K562 (cell line): Measurements from ENCODE around the gene ST3GAL3. TPM values are rescaled to one million over a fixed set of nuclear protein-coding genes. Genes with fewer than 3 reads are reported as not detected.

Experiments used
- CC2D1A ChIP-seq: fragments of 450-650 bp; IDR thresholded peaks from 2 replicates; pipeline ENCODE4 v1.6.1; 2017; ENCODE audit warnings: mild to moderate bottlenecking
- EHMT2 ChIP-seq: fragments of 450-650 bp; IDR thresholded peaks from 2 replicates; pipeline ENCODE4 v1.6.1; 2018; ENCODE audit warnings: antibody characterized with exemption
- ESRRA ChIP-seq: fragments of 450-650 bp; IDR thresholded peaks from 2 replicates; pipeline ENCODE4 v1.6.1; 2014; ENCODE audit warnings: low read depth, mild to moderate bottlenecking, moderate library complexity, borderline replicate concordance
- EZH2 ChIP-seq: IDR thresholded peaks from 2 replicates; pipeline ENCODE4 v1.6.1; 2012; ENCODE audit warnings: low read depth, mild to moderate bottlenecking, inconsistent platforms, low read length, borderline replicate concordance
- FOS ChIP-seq: IDR thresholded peaks from 3 replicates; pipeline ENCODE4 v1.6.1; 2011; ENCODE audit not compliant: insufficient read length; ENCODE audit errors: extremely low read depth
- HCFC1 ChIP-seq: IDR thresholded peaks from 2 replicates; pipeline ENCODE4 v1.6.1; 2012; ENCODE audit warnings: low read depth, low read length, improper control_type of control experiment
- HDAC1 ChIP-seq, 2 experiments: fragments of 450-650 bp; IDR thresholded peaks; 2 replicates each; pipeline ENCODE4 v1.6.1; 2016 to 2017; ENCODE audit warnings: inconsistent platforms in 1 of 2, mild to moderate bottlenecking in 1 of 2, moderate library complexity in 1 of 2
- HEY1 ChIP-seq: fragments of 250-450 bp; sonication (Bioruptor Pico); IDR thresholded peaks from 2 replicates; pipeline ENCODE4 v1.5.0; 2020; ENCODE audit warnings: mild to moderate bottlenecking, moderate library complexity, borderline replicate concordance
- LEF1 ChIP-seq: fragments of 450-650 bp; IDR thresholded peaks from 2 replicates; pipeline ENCODE4 v1.6.1; 2016; ENCODE audit warnings: mild to moderate bottlenecking
- MAFF ChIP-seq: IDR thresholded peaks from 2 replicates; pipeline ENCODE4 v1.6.1; 2012; ENCODE audit warnings: low read length, improper control_type of control experiment
- NR2C2 ChIP-seq, 2 experiments: fragments of 200-800 bp in 1 of 2; sonication (Bioruptor generic) in 1 of 2; sonication (generic) in 1 of 2; formaldehyde crosslinking in 1 of 2; IDR thresholded peaks; 2 replicates each; pipeline versions ENCODE4 v1.6.1 to v1.8.0; 2016 to 2022; ENCODE audit warnings: mild to moderate bottlenecking in 1 of 2, missing compliant biosample characterization in 1 of 2, missing genetic modification characterization in 1 of 2, missing genetic modification reagents in 1 of 2
- OTX1 ChIP-seq: fragments of 450-650 bp; formaldehyde crosslinking; IDR thresholded peaks from 2 replicates; pipeline ENCODE4 v1.4.0; 2022; ENCODE audit warnings: mild to moderate bottlenecking
- POLR2G ChIP-seq: fragments of 200-400 bp; formaldehyde crosslinking; IDR thresholded peaks from 2 replicates; pipeline ENCODE4 v1.6.1; 2017; ENCODE audit warnings: low read depth, mild to moderate bottlenecking, antibody characterized with exemption, low read length, moderate library complexity
- PTRF ChIP-seq: fragments of 450-650 bp; IDR thresholded peaks from 2 replicates; pipeline ENCODE4 v1.6.1; 2016; ENCODE audit warnings: mild to moderate bottlenecking, missing genetic modification characterization, missing compliant biosample characterization
- SIN3A ChIP-seq, 2 experiments: fragments of 150-350 bp in 1 of 2; IDR thresholded peaks; 2 replicates each; pipeline ENCODE4 v1.6.1; 2011 to 2016; ENCODE audit warnings: borderline replicate concordance in 2 of 2, low read depth in 2 of 2, low read length in 2 of 2, mild to moderate bottlenecking in 2 of 2, moderate library complexity in 2 of 2; ENCODE audit not compliant: control insufficient read depth in 1 of 2
- SMAD3 ChIP-seq: fragments of 450-650 bp; formaldehyde crosslinking; conservative IDR thresholded peaks from 2 replicates; pipeline ENCODE4 v1.4.0; 2020; ENCODE audit warnings: mild to moderate bottlenecking
- SRF ChIP-seq, 2 experiments: fragments of 250-450, 450-650 bp in 1 of 2; sonication (Bioruptor Pico) in 1 of 2; sonication (generic) in 1 of 2; formaldehyde crosslinking; IDR thresholded peaks; 2 replicates each; pipeline versions ENCODE4 v1.5.0 to v1.5.1; 2020 to 2022; ENCODE audit warnings: mild to moderate bottlenecking in 1 of 2, missing genetic modification reagents in 1 of 2
- ZBTB8A ChIP-seq: fragments of 450-650 bp; IDR thresholded peaks from 2 replicates; pipeline ENCODE4 v1.6.1; 2018; ENCODE audit warnings: mild to moderate bottlenecking, moderate library complexity; ENCODE audit not compliant: partially characterized antibody
- ZNF23 ChIP-seq: fragments of 250-450 bp; sonication (Bioruptor Pico); IDR thresholded peaks from 2 replicates; pipeline ENCODE4 v1.4.0; 2020; ENCODE audit warnings: mild to moderate bottlenecking
- ZNF324 ChIP-seq: fragments of 250-450 bp; sonication (Bioruptor Pico); IDR thresholded peaks from 2 replicates; pipeline ENCODE4 v1.4.0; 2020; ENCODE audit warnings: mild to moderate bottlenecking
- polyA plus RNA-seq, 8 experiments: library from polyadenylated mRNA; depleted of rRNA in 4 of 8; stranded (reverse) in 5 of 8; unstranded in 3 of 8; fragments of >200 nt; fragmentation: Nextera tagmentation in 2 of 8; fragmentation: Illumina TruSeq in 1 of 8; extraction: Ambion mirVana in 2 of 8; extraction: Trizol in 1 of 8; gene quantifications; 2 replicates each; pipeline versions ENCODE4 v1.2.1 to v1.2.3, GENCODE V29; 2011 to 2014; ENCODE audit warnings: inconsistent platforms in 1 of 8, missing spikeins in 1 of 8
- total RNA-seq, 7 experiments: library from RNA; depleted of rRNA in 6 of 7; stranded (reverse); fragments of >200 nt in 6 of 7; fragmentation: Illumina TruSeq in 2 of 7; extraction: Trizol in 2 of 7; gene quantifications; 2 replicates each; pipeline versions ENCODE4 v1.2.1 to v1.2.3, GENCODE V29; 2011 to 2021; ENCODE audit warnings: low replicate concordance in 1 of 7
- TF ChIP-seq, protein P1 (sequence below): fragments of 450-650 bp; IDR thresholded peaks from 2 replicates; pipeline ENCODE4 v1.6.1; 2016; ENCODE audit warnings: low read depth, mild to moderate bottlenecking, moderate library complexity
- TF ChIP-seq, protein P2 (sequence below): IDR thresholded peaks from 3 replicates; pipeline ENCODE4 v1.6.1; 2011; ENCODE audit warnings: borderline replicate concordance, mild to moderate bottlenecking, moderate library complexity; ENCODE audit not compliant: insufficient read length; ENCODE audit errors: extremely low read depth
- TF ChIP-seq, protein P3 (sequence below): fragments of 250-450 bp; sonication (Bioruptor Pico); IDR thresholded peaks from 2 replicates; pipeline ENCODE4 v1.5.0; 2020; ENCODE audit warnings: mild to moderate bottlenecking

The ST3GAL3 gene
- total and polyA plus RNA-seq, 9 of the 15 experiments (the other 6 are each of a cell fraction or from before 2014, with no cell fraction given), result 1.2 to 18.9 (median 11.0) TPM

DNA sequence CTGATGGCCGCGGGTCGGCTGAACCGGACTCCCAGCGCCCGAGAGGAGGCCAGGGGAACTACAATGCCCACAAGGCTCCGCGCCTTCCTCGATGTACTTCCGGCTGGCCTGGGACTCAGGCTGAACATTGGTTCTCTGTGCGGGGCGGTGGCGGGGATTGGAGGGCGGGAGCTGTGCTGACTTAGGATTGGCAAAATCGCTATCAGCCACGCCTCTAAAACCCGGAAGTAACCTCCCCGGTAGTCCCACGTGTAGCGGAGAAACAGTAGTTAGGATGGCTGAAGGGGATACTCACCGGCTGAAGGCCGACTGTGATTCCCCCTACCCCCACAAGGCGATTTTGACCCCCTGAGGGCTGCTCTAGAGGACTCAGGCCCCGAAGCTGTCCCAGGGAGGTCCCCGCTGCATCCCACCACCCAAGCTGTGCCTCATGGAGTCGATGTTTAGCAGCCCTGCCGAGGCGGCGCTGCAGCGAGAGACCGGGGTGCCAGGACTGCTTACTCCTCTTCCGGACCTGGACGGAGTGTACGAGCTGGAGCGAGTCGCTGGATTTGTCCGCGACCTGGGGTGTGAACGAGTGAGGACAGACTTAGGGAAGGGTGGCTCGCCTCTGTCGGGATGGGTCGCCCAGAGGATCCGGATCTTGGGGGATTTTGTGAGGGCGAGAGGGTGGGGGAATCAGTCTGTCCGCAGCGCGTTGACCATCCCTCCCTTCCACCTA, 262.6 kb downstream of the ST3GAL3 start, which contains the start of gene DPH2 (continued):
- peak; percentile 72; the same call in 1 of the 2 replicates for TF ChIP-seq POLR2G
- no peak for TF ChIP-seq PTRF (tag)
- TF ChIP-seq MAFF, result no peak
- TF ChIP-seq ZNF23 (CRISPR knock-in tag), result no peak
- 0 out of 4 replicates have a peak, but pooled peaks of 1 of the 2 experiments have one; percentile 45 for TF ChIP-seq SRF (CRISPR knock-in tag; IDR thresholded peaks at IDR 0.05)
- TF ChIP-seq SIN3A (IDR thresholded peaks at IDR 0.05; ENCODE audit: borderline replicate concordance in 2 of 2, control insufficient read depth in 1 of 2, low read depth in 2 of 2, low read length in 2 of 2), result peak; percentile 99 to 100
- TF ChIP-seq, protein P1, sequence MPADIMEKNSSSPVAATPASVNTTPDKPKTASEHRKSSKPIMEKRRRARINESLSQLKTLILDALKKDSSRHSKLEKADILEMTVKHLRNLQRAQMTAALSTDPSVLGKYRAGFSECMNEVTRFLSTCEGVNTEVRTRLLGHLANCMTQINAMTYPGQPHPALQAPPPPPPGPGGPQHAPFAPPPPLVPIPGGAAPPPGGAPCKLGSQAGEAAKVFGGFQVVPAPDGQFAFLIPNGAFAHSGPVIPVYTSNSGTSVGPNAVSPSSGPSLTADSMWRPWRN, result no peak
- TF ChIP-seq EZH2, result no peak
- no peak for TF ChIP-seq ZBTB8A
- TF ChIP-seq, protein P2, sequence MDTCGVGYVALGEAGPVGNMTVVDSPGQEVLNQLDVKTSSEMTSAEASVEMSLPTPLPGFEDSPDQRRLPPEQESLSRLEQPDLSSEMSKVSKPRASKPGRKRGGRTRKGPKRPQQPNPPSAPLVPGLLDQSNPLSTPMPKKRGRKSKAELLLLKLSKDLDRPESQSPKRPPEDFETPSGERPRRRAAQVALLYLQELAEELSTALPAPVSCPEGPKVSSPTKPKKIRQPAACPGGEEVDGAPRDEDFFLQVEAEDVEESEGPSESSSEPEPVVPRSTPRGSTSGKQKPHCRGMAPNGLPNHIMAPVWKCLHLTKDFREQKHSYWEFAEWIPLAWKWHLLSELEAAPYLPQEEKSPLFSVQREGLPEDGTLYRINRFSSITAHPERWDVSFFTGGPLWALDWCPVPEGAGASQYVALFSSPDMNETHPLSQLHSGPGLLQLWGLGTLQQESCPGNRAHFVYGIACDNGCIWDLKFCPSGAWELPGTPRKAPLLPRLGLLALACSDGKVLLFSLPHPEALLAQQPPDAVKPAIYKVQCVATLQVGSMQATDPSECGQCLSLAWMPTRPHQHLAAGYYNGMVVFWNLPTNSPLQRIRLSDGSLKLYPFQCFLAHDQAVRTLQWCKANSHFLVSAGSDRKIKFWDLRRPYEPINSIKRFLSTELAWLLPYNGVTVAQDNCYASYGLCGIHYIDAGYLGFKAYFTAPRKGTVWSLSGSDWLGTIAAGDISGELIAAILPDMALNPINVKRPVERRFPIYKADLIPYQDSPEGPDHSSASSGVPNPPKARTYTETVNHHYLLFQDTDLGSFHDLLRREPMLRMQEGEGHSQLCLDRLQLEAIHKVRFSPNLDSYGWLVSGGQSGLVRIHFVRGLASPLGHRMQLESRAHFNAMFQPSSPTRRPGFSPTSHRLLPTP, result no peak
- TF ChIP-seq NR2C2 (CRISPR knock-in tag; IDR thresholded peaks at IDR 0.05), result peak; percentile 95
- TF ChIP-seq NR2C2 (tag; IDR thresholded peaks at IDR 0.05), result peak; percentile 99
- TF ChIP-seq HEY1 (CRISPR knock-in tag), result no peak
- TF ChIP-seq CC2D1A, result no peak
- peak; percentile 93 for TF ChIP-seq FOS
- 0 out of 2 replicates have a peak, but pooled peaks have one; percentile 22 for TF ChIP-seq OTX1
- peak; percentile 97 for TF ChIP-seq HCFC1
- TF ChIP-seq, protein P3, sequence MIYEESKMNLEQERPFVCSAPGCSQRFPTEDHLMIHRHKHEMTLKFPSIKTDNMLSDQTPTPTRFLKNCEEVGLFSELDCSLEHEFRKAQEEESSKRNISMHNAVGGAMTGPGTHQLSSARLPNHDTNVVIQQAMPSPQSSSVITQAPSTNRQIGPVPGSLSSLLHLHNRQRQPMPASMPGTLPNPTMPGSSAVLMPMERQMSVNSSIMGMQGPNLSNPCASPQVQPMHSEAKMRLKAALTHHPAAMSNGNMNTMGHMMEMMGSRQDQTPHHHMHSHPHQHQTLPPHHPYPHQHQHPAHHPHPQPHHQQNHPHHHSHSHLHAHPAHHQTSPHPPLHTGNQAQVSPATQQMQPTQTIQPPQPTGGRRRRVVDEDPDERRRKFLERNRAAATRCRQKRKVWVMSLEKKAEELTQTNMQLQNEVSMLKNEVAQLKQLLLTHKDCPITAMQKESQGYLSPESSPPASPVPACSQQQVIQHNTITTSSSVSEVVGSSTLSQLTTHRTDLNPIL (CRISPR knock-in tag), result no peak
- no peak for TF ChIP-seq EHMT2
- peak; percentile 91 to 100 for TF ChIP-seq HDAC1 (IDR thresholded peaks at IDR 0.05)
- TF ChIP-seq ESRRA, result 0 out of 2 replicates have a peak, but pooled peaks have one; percentile 12
- peak; percentile 37; the same call in 1 of the 2 replicates for TF ChIP-seq LEF1
- no peak for TF ChIP-seq SMAD3
- TF ChIP-seq ZNF324, result no peak
